ENCODE measurements around the gene LRRC8B. TPM values are rescaled to one million over a fixed set of nuclear protein-coding genes. Genes with fewer than 3 reads are reported as not detected.
A peak's percentile ranks its signal among the peaks of the same experiment; 100 is the strongest.

LRRC8B gene
- total and polyA plus RNA-seq, 3 donors from 2014 or later: 20.5 to 42.1 (median 29.7) TPM

DNA sequence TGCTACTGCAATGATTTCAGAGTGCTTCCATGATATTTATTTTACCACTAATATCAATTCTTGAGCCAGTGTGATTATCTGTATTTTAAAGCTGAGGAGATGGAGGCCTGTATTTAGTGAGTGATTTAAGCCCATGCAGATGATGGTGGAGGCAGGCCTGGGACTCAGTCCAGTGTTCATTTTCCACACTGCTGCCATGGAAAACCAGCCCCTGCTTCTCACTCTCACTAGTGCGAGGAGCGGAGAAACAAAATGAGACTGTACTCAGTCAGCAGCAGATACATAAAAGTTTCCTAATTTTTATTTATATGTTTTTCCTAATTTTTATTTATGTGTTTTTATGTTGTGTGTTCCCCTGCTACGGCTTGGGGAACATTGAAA is 32.8 kb downstream of the LRRC8B start:
- 91 to 95% methylated on average over 3 of the region's 3 CpGs for WGBS, 2 donors
- no peak overlapping the region for H3K27ac ChIP-seq
- no peaks in the 10 kb centered on the region for H3K27me3 ChIP-seq
- intact Hi-C loops (cut with DNase I; ENCODE audit: low total_unique reads): no loop called here
- no peak overlapping the region for H3K4me3 ChIP-seq
- TF ChIP-seq POLR2A (IDR thresholded peaks at IDR 0.05): no peak
- TF ChIP-seq, protein P1, sequence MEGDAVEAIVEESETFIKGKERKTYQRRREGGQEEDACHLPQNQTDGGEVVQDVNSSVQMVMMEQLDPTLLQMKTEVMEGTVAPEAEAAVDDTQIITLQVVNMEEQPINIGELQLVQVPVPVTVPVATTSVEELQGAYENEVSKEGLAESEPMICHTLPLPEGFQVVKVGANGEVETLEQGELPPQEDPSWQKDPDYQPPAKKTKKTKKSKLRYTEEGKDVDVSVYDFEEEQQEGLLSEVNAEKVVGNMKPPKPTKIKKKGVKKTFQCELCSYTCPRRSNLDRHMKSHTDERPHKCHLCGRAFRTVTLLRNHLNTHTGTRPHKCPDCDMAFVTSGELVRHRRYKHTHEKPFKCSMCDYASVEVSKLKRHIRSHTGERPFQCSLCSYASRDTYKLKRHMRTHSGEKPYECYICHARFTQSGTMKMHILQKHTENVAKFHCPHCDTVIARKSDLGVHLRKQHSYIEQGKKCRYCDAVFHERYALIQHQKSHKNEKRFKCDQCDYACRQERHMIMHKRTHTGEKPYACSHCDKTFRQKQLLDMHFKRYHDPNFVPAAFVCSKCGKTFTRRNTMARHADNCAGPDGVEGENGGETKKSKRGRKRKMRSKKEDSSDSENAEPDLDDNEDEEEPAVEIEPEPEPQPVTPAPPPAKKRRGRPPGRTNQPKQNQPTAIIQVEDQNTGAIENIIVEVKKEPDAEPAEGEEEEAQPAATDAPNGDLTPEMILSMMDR (IDR thresholded peaks at IDR 0.05): no peak
- H3K9me3 ChIP-seq: no peaks in the 10 kb centered on the region
- no peaks in the 10 kb centered on the region for H3K4me1 ChIP-seq
- H3K36me3 ChIP-seq (ENCODE audit: low read depth, missing control alignments): no peaks in the 10 kb centered on the region
- DNase-seq: no peak

DNA sequence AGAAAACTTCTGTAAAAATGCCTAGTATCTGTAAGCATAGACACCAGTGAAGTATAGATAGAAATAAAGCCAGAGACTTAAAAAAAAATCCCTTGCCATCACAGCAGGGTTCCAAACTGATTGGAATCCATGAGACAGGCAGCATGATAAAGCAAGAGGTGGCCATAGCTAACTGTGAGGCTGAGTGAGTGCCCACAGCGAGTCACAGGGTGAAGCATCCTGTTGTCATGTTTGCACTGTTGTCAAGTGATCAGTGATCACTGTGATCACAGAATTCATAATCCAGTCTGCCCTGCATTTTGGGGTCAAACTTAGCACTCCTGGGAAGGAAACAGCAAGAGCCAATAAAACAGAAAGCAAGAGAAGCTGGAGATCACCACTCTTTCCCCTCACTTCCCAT is 33.3 kb downstream of the LRRC8B start:
- DNase-seq: no peak
- intact Hi-C loops (cut with DNase I; ENCODE audit: low total_unique reads): no loop called here
- WGBS, 2 donors: 100% methylated on average over 1 of the region's 1 CpG
- H3K4me1 ChIP-seq: no peaks in the 10 kb centered on the region
- no peak overlapping the region for H3K27ac ChIP-seq
- no peaks in the 10 kb centered on the region for H3K9me3 ChIP-seq
- no peaks in the 10 kb centered on the region for H3K36me3 ChIP-seq (ENCODE audit: low read depth, missing control alignments)
- TF ChIP-seq, protein P1 (IDR thresholded peaks at IDR 0.05): no peak
- no peak for TF ChIP-seq POLR2A (IDR thresholded peaks at IDR 0.05)
- H3K27me3 ChIP-seq: no peaks in the 10 kb centered on the region
- no peak overlapping the region for H3K4me3 ChIP-seq

DNA sequence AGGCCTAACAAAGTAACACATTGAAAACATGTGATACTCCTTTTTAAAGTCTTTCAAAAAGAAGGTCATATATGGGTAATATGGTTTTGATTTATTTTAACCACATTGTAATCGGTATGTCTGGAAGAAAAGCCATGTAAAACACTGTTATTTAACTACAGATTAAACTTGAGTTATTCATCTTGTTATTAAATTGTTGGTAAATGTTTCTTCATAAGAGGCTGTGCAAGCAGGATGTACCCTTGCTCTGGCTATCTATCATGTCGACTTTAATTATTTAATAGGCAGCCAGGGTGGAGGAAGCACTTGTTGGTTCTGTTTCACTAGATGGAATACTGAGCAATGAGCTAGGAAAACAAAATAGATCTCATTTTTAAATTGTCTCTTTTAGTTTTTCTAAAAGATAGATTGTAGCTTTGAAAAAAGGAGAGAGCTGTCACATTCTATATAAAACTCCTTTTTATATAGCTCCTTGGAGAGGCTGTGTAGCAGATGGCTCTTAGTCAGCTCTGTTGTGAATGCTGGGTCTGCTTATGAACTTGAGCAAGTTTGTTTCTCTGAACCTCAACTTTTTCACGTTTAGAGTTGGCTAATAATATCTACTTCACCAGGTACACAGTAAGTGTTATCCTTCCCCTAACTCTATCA is 39.5 kb downstream of the LRRC8B start:
- TF ChIP-seq, protein P1 (IDR thresholded peaks at IDR 0.05): no peak
- no peak for TF ChIP-seq POLR2A (IDR thresholded peaks at IDR 0.05)
- Histone ChIP-seq H3K36me3 (ENCODE audit: low read depth, missing control alignments) (no peaks in the 10 kb centered on the region), H3K4me1 (peaks cover 10% of the 10 kb centered on the region), H3K4me3 (no peak overlapping the region), H3K27ac (no peak overlapping the region), H3K27me3 (no peaks in the 10 kb centered on the region), H3K9me3 (no peaks in the 10 kb centered on the region)
- 46 to 53% methylated on average over 3 of the region's 3 CpGs for WGBS, 2 donors
- no peak for DNase-seq
- intact Hi-C loops (cut with DNase I; ENCODE audit: low total_unique reads): no loop called here

DNA sequence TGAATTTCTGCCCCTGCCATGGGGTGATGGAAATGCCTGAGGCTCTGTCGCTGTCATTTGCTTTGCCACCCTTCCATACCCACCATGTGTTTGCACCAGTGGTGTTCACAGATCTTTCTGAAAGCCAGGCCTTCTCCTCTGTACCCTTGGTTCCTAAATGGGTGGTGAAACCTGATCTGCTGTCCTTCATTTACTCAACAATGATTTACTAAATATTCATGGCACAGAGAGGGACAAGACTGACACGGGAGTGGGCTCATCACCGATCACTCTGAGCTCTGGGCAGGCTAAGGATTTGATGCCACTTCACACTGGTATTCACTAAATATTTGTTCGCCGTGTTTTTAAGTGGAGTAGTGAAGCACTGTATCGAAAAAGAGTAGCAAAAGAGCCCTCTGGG is 40.9 kb downstream of the LRRC8B start:
- no peaks in the 10 kb centered on the region for H3K9me3 ChIP-seq
- DNase-seq: no peak
- 96 to 97% methylated on average over 6 of the region's 6 CpGs for WGBS, 2 donors
- no peak overlapping the region for H3K27ac ChIP-seq
- intact Hi-C loops (cut with DNase I; ENCODE audit: low total_unique reads): no loop called here
- TF ChIP-seq, protein P1 (IDR thresholded peaks at IDR 0.05): no peak
- no peak for TF ChIP-seq POLR2A (IDR thresholded peaks at IDR 0.05)
- H3K27me3 ChIP-seq: no peaks in the 10 kb centered on the region
- H3K4me3 ChIP-seq: no peak overlapping the region
- H3K36me3 ChIP-seq (ENCODE audit: low read depth, missing control alignments): no peaks in the 10 kb centered on the region
- H3K4me1 ChIP-seq: peaks cover 10% of the 10 kb centered on the region

DNA sequence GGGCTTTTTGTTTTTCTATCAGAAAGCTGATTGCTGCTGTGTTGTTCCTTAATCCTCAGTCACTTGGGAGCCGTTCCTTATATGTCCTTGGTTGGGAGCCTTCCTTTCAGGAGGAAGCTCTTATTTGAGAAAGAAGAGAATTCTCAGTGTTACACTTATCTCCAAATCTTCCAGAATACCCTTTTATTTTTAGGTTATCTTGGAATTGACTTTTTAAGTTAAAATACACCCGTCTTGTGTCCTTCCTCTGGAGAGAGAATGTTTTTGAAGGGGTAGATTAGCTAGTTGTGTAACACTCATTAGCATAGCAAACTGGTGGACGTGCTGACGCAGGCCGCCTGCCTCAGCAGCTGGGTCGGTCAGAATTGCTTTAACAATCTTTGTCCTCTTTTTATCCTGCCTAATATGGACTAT is 42.1 kb downstream of the LRRC8B start:
- H3K27ac ChIP-seq: peak overlapping the region; percentile 37 to 64
- WGBS, 2 donors: 21 to 43% methylated on average over 6 of the region's 6 CpGs
- H3K4me1 ChIP-seq: peaks cover 10% of the 10 kb centered on the region
- no peaks in the 10 kb centered on the region for H3K27me3 ChIP-seq
- H3K36me3 ChIP-seq (ENCODE audit: low read depth, missing control alignments): no peaks in the 10 kb centered on the region
- TF ChIP-seq, protein P1 (IDR thresholded peaks at IDR 0.05): no peak
- no peak for TF ChIP-seq POLR2A (IDR thresholded peaks at IDR 0.05)
- intact Hi-C loops (cut with DNase I; ENCODE audit: low total_unique reads): no loop called here
- no peaks in the 10 kb centered on the region for H3K9me3 ChIP-seq
- DNase-seq: peak; percentile 76
- no peak overlapping the region for H3K4me3 ChIP-seq

All from testis (tissue), 3 donors.